HG03025 (cell line): ENCODE data around the gene KRTAP11-1.

Experiments
- ATAC-seq: cut with Tn5 transposase; IDR thresholded peaks from one replicate; pipeline ENCODE4 v1.9.1; 2021; ENCODE audit warnings: mild to moderate bottlenecking, moderate library complexity; ENCODE audit not compliant: unreplicated experiment, low FRiP score

The KRTAP11-1 gene, protein sequence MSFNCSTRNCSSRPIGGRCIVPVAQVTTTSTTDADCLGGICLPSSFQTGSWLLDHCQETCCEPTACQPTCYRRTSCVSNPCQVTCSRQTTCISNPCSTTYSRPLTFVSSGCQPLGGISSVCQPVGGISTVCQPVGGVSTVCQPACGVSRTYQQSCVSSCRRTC

DNA sequence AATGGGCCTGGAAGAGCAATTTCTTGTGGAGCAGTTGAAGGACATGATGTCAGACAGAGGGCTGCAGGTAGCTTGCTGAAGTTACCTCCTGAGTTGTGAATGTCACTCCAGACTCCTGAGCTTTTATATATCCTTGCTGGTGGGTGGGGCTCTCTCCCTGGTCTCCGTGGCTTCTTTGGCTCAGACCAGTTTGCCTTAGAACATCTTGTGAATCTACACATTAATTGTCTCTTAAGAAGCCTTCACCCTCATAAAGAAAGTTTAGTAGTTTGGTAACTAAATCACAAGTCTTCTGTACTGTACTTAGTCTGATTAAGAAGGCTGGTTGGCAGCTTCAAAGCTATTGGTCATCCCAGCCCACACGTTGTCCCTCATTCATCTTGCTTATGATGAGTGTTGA, at the start of gene KRTAP11-1:
KRTAP11-1 (minus strand) TSS at position 101 of the 400 bp plus-strand sequence; CDS start at position 45, 56 bp downstream.
- ATAC-seq = no peak

DNA sequence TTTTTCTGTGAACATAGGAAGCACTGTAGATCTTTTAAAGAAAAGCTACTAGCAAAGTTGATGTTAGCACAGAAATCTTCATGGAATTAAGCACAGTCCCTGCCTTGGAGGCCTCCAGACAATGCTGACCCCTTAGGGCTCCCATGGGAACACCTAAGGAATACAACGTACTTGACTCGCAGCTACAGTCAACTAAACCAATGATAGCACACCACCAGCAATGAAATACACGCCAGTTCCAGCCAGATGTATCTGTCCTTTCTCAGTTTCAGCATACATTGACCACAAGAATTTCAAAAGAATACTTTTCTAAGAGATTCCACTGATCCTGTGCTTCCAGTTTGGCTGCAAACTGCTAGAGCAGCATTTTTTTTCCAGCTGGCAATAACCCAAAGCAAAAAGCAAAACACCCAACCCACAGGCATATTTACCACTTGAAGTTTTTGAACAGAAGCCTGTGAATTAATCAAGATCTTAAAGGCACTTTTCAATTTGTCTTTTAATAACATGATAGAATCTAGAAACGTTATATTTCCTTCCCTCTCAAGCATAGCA, 42.8 kb upstream of the KRTAP11-1 start:
- ATAC-seq = no peak

DNA sequence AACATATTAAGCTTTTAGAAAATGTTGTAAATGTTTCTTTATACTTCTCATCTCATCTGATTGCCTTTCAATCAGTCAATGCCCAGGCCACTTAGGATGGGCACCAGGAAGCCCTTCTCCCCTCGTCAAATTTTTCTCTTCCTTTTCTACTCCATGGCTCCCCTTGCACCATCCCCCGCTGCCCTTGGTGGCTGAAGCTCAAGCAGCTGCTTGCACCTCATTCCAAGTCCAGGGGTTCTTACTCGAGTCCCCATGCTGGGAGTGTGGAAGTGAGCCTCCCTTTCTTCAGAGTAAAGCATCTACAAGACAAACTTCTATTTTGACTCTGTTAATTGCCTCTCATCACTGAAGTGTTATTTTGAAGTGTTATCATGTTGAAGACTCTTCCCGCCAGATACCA, 39.7 kb upstream of the KRTAP11-1 start:
- ATAC-seq = no peak

DNA sequence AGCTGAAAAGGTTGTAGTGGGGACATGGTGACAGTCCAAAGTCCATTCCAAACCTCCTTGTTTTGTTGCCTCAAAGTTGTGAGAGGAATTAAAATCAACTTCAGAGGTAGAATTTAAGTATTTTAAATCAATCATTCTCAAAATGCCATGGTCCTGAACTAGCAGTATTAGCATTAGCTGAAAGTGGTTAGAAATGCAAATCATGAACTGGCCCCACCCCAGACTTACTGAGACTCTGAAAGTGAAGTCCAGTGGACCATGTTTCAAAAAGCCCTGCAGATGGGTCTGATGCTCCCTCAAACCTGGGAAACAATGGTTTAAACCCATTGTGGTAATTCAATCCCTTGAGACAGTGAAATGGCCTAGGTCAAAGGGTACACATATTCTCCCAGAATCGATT, 36.2 kb upstream of the KRTAP11-1 start:
- no peak for ATAC-seq

DNA sequence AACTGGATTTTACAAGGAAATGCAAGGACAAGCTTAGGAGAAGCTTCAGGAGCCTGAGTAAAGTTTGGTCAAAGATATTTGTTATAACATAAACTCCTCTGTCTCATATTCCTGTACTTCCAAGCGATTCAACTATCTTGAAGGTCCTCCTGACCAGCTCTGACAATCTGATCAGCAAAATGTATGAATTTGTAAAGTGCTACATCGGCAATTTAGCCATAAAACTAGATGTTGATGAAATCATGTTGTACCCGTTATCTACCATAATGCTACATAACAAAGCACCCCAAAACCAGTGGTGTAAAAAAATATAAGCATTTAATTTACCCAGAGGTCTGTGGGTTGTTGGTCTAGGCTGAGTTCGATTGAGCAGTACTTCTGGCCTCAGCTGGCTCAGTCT, 19.5 kb upstream of the KRTAP11-1 start:
- ATAC-seq = no peak

DNA sequence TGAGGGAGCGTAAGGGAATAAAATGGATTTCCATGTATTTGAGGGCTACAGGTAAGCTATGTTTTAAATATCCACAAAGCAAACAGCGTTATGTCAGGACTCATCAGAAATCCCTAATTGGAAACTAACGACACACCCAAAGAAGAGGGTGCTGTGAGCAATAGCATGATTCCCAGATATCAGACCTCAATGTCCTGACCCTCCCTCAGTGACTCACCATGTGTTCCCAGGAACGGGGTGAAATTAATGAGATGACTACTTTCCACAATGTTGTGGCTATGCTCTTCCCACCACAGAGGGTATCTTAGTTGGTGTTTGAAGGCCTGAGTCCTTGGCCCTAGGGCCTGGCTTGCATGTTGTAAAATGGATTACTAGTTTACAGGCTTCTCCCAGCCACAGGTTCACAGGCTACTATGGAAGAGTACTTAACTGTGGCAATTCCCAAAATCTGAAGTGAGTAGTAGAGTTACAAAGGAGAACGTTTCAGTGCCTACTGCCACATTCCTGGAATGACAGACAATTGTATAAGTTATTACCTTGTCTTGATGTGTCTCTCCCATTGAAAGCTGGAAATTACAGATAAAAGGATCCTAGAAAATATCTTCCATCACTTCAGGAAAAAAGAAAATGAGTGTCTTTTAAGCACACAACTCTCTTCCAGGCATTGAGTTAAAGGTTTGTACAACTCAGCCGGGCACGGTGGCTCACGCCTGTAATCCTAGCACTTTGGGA, 1.7 kb upstream of the KRTAP11-1 start:
- no peak for ATAC-seq

DNA sequence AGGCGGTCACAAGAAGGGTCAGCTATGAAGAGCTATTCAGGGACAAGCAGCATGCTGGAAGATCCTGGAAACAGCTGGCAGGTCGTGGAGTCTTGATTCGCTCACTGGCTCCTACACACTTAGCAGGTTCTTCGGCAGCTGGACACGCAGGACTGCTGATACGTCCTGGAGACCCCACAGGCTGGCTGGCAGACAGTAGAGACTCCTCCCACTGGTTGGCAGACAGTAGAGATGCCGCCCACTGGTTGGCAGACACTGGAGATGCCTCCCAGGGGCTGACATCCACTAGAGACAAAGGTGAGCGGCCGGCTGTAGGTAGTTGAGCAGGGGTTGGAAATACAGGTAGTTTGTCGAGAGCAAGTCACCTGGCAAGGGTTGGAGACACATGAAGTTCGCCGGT, 466 bp downstream of the KRTAP11-1 start:
- ATAC-seq = no peak

DNA sequence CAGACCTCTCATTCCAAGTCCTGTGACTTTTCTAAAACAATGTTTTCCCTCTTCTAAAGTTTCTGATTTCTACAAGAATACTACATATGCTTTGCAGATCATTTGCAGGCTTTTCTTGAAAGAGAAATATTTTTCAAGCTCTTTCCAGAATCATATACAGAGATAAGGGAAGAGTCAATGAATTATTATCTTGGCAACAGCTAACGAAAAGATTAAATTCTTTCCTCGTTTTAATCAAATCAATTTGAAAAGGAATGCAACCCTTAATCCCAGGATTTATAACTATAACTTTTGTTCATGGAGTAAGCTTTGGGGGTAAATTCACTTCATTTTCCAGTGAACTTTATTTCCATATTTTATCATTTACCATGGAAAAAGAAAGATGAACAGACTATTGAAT, 6.9 kb downstream of the KRTAP11-1 start:
- no peak for ATAC-seq

DNA sequence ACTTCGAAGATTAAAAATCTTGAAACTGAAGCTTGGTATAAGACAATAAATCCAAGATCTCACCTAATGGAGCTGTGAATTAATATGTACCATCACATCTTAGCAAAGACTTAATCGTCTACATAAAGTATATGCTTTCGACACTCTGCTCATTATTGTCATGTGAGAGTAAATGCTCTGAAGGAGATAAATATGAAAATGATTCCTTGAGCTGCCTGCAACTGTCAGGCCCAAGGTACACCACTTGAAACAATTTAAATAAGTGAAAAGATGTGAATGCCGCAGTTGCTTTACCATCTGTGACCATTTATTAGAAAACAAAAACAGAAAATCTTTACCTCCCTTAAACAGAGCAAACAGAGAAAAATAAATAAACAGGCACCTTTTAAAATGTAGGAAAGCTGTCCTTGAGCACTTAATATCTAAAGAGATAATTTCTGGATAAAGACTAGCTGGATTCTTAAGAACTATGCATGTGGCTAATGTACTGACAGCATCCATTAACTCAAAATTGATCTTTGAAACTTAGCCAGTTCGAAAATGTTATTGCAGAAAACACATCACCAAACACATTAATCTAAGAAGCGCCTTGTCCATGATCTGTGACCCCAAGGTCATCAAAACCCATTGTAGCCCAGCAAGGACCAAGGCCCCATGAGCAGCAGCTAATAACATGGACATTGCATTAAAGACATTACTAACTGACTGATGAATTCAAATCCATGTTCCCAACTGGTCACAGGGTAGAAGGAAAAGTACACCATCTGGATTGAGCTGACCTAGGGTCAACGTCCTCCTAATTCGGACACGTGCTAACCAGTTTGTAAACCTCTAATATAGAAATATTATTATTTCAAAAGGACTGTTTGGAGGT, 33.5 kb downstream of the KRTAP11-1 start:
- ATAC-seq = no peak

DNA sequence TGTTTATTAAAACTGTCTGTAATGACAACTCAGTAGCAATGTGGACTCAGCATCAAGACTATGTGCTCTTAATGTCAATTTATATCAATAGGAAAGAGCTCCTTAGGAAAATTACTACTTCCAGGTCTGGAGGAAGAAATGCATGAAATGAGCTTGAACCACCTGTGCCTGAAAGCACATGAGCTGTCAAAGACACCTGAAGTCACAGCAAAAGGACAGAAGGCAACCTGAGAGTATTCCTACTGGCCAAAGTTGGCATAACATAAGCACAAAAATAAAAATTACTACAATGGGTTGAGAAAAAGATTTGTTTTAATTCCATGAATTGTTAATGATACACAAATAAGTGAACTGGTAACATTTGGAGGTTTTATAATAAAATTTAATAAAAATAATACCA, 38.4 kb downstream of the KRTAP11-1 start:
- ATAC-seq = no peak

DNA sequence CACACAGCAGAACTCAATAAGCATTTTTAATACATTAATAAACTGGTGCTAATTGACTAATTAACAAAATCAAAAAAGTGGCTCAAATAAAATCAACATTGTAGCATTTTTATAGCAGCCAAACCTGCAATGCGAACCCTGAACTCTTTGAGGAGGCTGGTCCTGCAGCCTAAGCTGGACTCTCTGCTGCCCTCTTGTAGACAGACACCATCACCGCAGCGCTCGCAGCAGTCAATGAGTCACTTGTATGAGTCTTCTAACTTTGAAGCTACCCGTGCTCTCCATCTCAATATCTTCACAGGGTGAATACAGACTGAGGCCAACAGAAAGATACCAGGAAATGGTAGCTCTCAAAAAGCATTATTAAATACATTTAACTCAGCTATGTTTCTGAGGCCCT, 42.1 kb downstream of the KRTAP11-1 start:
- no peak for ATAC-seq

DNA sequence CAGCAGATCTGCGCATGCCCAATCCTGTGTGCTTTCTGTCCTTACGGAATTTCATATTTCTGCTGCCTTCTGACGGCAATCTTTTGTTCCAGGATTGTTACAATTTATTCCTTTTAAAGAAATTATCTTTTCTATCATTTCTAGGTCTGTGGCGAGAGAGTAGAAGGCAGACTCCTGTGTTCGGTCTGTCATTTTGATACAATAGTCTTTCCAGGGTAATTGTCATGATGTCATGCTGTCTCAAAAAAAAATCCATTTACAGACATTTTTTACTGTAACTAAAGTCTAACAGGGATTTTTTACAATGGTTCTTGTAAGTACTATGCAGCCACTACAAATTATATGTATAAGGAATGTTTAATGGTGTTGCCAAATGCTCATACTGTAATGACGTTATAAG, 42.8 kb downstream of the KRTAP11-1 start:
- no peak for ATAC-seq

DNA sequence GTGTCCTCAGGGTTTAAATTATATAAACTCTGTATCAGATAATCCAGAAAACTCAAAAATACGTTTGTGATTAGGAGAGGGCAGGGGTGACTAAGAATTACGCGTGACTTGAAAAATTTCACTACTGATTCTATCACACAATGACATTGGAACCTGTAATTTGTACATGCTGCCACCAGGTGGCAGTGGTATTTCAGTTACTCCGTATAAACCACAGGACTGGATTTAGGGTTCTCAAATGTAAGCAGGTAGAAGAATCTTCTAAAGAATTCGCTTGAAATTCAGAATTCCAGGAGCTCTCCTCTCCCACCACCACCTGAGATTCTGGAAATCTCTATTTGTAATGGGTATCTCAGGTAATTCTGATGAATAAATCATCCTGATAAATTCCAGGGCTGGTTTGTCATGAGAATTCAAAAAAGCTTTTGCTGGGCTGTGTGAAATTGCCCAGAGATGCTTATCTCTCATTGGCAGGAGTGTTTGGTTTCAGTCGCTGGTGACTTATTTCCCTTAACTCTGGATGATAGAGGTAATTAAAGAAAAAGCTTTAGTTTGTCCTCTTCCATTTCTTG, 50.1 kb downstream of the KRTAP11-1 start:
- ATAC-seq = no peak
